AG04449 (cell line): Measurements from ENCODE around the gene CFAP221.

Source experiments
- CTCF ChIA-PET: fragments of 350-600 bp; formaldehyde crosslinking; extraction: SDS; loops from one replicate; lab custom pipeline; 2021; ENCODE audit warnings: antibody characterized with exemption; lab: Yijun Ruan, JAX
- POLR2A ChIA-PET: fragments of 400-600, 350-600 bp; formaldehyde crosslinking; extraction: SDS; loops from one replicate; lab custom pipeline; 2020; ENCODE audit warnings: antibody characterized with exemption, inconsistent platforms; lab: Yijun Ruan, JAX
- DNase-seq: peaks from one replicate; pipeline ENCODE4 v3.0.0-alpha.2; 2010; ENCODE audit warnings: low read depth, low spot score
- H3K4me3 ChIP-seq: 2 replicates; pipeline ENCODE4 v1.5.1; 2011; ENCODE audit warnings: low read depth, mild to moderate bottlenecking, control low read depth, low read length
- CTCF ChIP-seq: IDR thresholded peaks from one replicate; pipeline ENCODE4 v1.5.1; 2011; ENCODE audit warnings: mild to moderate bottlenecking, moderate library complexity, low read length, control low read depth, inconsistent platforms; ENCODE audit not compliant: insufficient read depth; ENCODE audit errors: missing control alignments

CFAP221 gene

GRCh38 chr2:119679846-119680245, 135.6 kb downstream of the CFAP221 start:
- H3K4me3 ChIP-seq: peak overlapping the region; percentile 94
- POLR2A ChIA-PET: no interaction called here
- TF ChIP-seq CTCF: no peak
- CTCF ChIA-PET: no interaction called here
- DNase-seq: no peak

- TF ChIP-seq CTCF: no peak
- ChIA-PET POLR2A (no interaction called here), CTCF (interaction anchor here (1.0 kb wide), 1 partner anchor 23 kb away, joined by 5 read pairs; no protein-coding TSS in a partner anchor)
- DNase-seq: no peak
- H3K4me3 ChIP-seq: no peak overlapping the region
Observed at GRCh38 chr2:119680457-119681202, 136.4 kb downstream of the CFAP221 start.

- ChIA-PET POLR2A (no interaction called here), CTCF (interaction anchor here (1.0 kb wide), 1 partner anchor 22 kb away, joined by 5 read pairs; no protein-coding TSS in a partner anchor)
- DNase-seq: no peak
- no peak overlapping the region for H3K4me3 ChIP-seq
- no peak for TF ChIP-seq CTCF
Observed at GRCh38 chr2:119681203-119681867, 137.1 kb downstream of the CFAP221 start.

- no peak for DNase-seq
- POLR2A ChIA-PET: no interaction called here
- TF ChIP-seq CTCF: no peak
- CTCF ChIA-PET: interaction anchor here (1.0 kb wide), 1 partner anchor 22 kb away, joined by 5 read pairs; no protein-coding TSS in a partner anchor
- H3K4me3 ChIP-seq: no peak overlapping the region
Observed at GRCh38 chr2:119681868-119682220, 137.6 kb downstream of the CFAP221 start.

GRCh38 chr2:119682578-119682977, 138.3 kb downstream of the CFAP221 start:
- ChIA-PET CTCF (no interaction called here), POLR2A (no interaction called here)
- H3K4me3 ChIP-seq: no peak overlapping the region
- no peak for DNase-seq
- no peak for TF ChIP-seq CTCF

- DNase-seq: no peak
- no peak overlapping the region for H3K4me3 ChIP-seq
- no peak for TF ChIP-seq CTCF
- POLR2A ChIA-PET: no interaction called here
- CTCF ChIA-PET: no interaction called here
Observed at GRCh38 chr2:119683074-119683712, 138.9 kb downstream of the CFAP221 start.
